Measurements from ENCODE around the gene UBE2H.

DNA sequence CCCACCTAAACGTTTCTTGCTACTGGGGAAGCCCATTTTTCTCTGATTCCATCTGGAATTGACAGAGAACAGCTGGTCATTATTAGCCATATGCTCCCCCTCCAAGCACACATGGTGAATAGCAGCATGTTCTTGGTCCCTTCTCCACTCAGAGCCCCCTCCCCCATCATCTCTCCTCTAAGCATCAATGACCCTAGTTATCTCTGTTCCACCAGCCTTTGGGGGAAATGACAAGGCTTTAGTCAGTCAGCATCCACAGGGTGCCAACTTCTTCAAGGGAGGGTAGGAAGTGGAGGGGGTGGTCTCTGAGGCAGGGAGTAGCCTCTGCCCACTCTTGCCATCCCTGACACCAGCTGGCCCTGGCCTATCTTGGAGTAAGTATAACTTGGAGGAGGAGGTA lies 163.1 kb downstream of the UBE2H start:
- TF ChIP-seq EZH2 (IDR thresholded peaks at IDR 0.05) (no peak), POLR2AphosphoS5 (IDR thresholded peaks at IDR 0.05; ENCODE audit: borderline replicate concordance, low read depth, low read length) (no peak)
